Esophagus mucosa (tissue), 1 donor: ENCODE results near the gene IGLL5. TPM values are rescaled to one million over a fixed set of nuclear protein-coding genes. Genes with fewer than 3 reads are reported as not detected.
A peak's percentile ranks its signal among the peaks of the same experiment; 100 is the strongest.

Experiments
- ATAC-seq: fragments of 200-7000 bp; cut with Tn5 transposase; one replicate; pipeline ENCODE4 v1.9.1; 2020
- total RNA-seq: library from RNA; stranded (reverse); gene quantifications from one replicate; pipeline ENCODE4 v1.2.4, GENCODE V29; 2023
- donor health status: DM: yes; HTN: yes; CAD: no.

IGLL5 gene
- total RNA-seq, 1 donor from 2014 or later, result 1.8 TPM

GRCh38 chr22:22863001-22863400, 24.6 kb upstream of the IGLL5 start:
- no peak for ATAC-seq

- ATAC-seq, result no peak
These were observed 22.1 kb upstream of the IGLL5 start for GRCh38 chr22:22865311-22866072.

- no peak for ATAC-seq
These were observed 21.1 kb upstream of the IGLL5 start for GRCh38 chr22:22866381-22867111.

GRCh38 chr22:22867996-22868715, 19.5 kb upstream of the IGLL5 start:
- ATAC-seq, result no peak

GRCh38 chr22:22870577-22871404, 16.8 kb upstream of the IGLL5 start:
- no peak for ATAC-seq

GRCh38 chr22:22871536-22872278, 15.9 kb upstream of the IGLL5 start:
- ATAC-seq, result no peak

- ATAC-seq, result no peak
These were observed 14.6 kb upstream of the IGLL5 start for GRCh38 chr22:22872722-22873708.

GRCh38 chr22:22877523-22878210, 9.9 kb upstream of the IGLL5 start:
- ATAC-seq, result peak; percentile 42

GRCh38 chr22:22878211-22878570, 9.4 kb upstream of the IGLL5 start:
- no peak for ATAC-seq

GRCh38 chr22:22878801-22879674, 8.6 kb upstream of the IGLL5 start:
- no peak for ATAC-seq

GRCh38 chr22:22879675-22880155, 7.9 kb upstream of the IGLL5 start:
- no peak for ATAC-seq

GRCh38 chr22:22880645-22881044, 7.0 kb upstream of the IGLL5 start:
- ATAC-seq, result no peak

- no peak for ATAC-seq
These were observed 6.3 kb upstream of the IGLL5 start for GRCh38 chr22:22881116-22882000.

GRCh38 chr22:22882033-22882717, 5.4 kb upstream of the IGLL5 start:
- peak; percentile 70 for ATAC-seq

GRCh38 chr22:22883090-22883727, 4.4 kb upstream of the IGLL5 start:
- ATAC-seq, result no peak
